Parathyroid adenoma (tissue), 2 donors: ENCODE measurements around the gene FSTL4.

ENCODE experiments used
- H2AFZ ChIP-seq: fragments of 300-600 bp; sonication (generic); one replicate; pipeline ENCODE4 v1.7.0; 2017; ENCODE audit warnings: antibody characterized with exemption, mild to moderate bottlenecking
- H3K27ac ChIP-seq: fragments of 300-600 bp; sonication (generic); one replicate; pipeline ENCODE4 v1.7.0; 2017
- H3K27me3 ChIP-seq: fragments of 300-600 bp; sonication (generic); one replicate; pipeline ENCODE4 v1.7.0; 2017; ENCODE audit warnings: low read length; ENCODE audit not compliant: control insufficient read depth, insufficient read depth
- H3K36me3 ChIP-seq: fragments of 300-600 bp; sonication (generic); one replicate; pipeline ENCODE4 v1.7.0; 2017; ENCODE audit warnings: low read length; ENCODE audit not compliant: control insufficient read depth, insufficient read depth
- H3K4me1 ChIP-seq: fragments of 300-600 bp; sonication (generic); one replicate; pipeline ENCODE4 v1.7.0; 2017; ENCODE audit warnings: control low read depth
- H3K4me2 ChIP-seq: fragments of 300-600 bp; sonication (generic); one replicate; pipeline ENCODE4 v1.7.0; 2017; ENCODE audit warnings: low read length
- H3K4me3 ChIP-seq: fragments of 300-600 bp; sonication (generic); one replicate; pipeline ENCODE4 v1.7.0; 2017; ENCODE audit warnings: low read depth, low read length
- H3K79me2 ChIP-seq: fragments of 300-600 bp; sonication (generic); one replicate; pipeline ENCODE4 v1.7.0; 2017; ENCODE audit warnings: control low read depth
- H3K9ac ChIP-seq: fragments of 300-600 bp; sonication (generic); one replicate; pipeline ENCODE4 v1.7.0; 2017; ENCODE audit warnings: mild to moderate bottlenecking
- H3K9me3 ChIP-seq: fragments of 300-600 bp; sonication (generic); one replicate; pipeline ENCODE4 v1.7.0; 2017; ENCODE audit warnings: low read length; ENCODE audit not compliant: control insufficient read depth
- TF ChIP-seq, protein P1 (sequence below): fragments of 300-600 bp; sonication (generic); IDR thresholded peaks from one replicate; pipeline ENCODE4 v1.7.0; 2017; ENCODE audit warnings: antibody characterized with exemption, mild to moderate bottlenecking
- donor health status: primary hyperparathyroidism.

FSTL4 gene

DNA sequence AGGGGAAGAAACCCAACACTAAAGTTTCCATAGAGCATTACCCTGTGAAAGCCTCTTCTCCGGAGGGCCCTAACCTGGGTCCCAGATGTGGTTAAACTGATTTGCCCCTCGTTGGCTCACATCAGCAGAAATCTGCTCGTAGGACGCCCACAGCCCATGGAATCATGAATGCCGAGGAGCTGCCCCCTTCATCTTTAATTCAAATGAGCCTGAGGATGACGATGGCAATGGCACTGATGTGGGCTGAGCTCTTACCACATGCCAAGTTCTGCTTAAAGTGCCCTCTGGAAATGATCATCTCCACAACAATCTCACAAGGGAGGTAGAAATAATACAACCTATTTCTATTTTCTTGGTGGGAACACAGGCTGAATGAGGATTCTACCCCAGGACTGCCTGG lies 183.3 kb downstream of the FSTL4 start:
- H3K4me3 ChIP-seq = no peak overlapping the region
- H3K9me3 ChIP-seq = no peaks in the 10 kb centered on the region
- H2AFZ ChIP-seq = no peak overlapping the region
- no peak overlapping the region for H3K4me2 ChIP-seq
- no peaks in the 10 kb centered on the region for H3K4me1 ChIP-seq
- no peak overlapping the region for H3K27ac ChIP-seq
- TF ChIP-seq, protein P1, sequence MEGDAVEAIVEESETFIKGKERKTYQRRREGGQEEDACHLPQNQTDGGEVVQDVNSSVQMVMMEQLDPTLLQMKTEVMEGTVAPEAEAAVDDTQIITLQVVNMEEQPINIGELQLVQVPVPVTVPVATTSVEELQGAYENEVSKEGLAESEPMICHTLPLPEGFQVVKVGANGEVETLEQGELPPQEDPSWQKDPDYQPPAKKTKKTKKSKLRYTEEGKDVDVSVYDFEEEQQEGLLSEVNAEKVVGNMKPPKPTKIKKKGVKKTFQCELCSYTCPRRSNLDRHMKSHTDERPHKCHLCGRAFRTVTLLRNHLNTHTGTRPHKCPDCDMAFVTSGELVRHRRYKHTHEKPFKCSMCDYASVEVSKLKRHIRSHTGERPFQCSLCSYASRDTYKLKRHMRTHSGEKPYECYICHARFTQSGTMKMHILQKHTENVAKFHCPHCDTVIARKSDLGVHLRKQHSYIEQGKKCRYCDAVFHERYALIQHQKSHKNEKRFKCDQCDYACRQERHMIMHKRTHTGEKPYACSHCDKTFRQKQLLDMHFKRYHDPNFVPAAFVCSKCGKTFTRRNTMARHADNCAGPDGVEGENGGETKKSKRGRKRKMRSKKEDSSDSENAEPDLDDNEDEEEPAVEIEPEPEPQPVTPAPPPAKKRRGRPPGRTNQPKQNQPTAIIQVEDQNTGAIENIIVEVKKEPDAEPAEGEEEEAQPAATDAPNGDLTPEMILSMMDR = no peak
- H3K79me2 ChIP-seq = no peaks in the 10 kb centered on the region
- no peaks in the 10 kb centered on the region for H3K27me3 ChIP-seq
- no peaks in the 10 kb centered on the region for H3K36me3 ChIP-seq
- H3K9ac ChIP-seq = no peak overlapping the region

DNA sequence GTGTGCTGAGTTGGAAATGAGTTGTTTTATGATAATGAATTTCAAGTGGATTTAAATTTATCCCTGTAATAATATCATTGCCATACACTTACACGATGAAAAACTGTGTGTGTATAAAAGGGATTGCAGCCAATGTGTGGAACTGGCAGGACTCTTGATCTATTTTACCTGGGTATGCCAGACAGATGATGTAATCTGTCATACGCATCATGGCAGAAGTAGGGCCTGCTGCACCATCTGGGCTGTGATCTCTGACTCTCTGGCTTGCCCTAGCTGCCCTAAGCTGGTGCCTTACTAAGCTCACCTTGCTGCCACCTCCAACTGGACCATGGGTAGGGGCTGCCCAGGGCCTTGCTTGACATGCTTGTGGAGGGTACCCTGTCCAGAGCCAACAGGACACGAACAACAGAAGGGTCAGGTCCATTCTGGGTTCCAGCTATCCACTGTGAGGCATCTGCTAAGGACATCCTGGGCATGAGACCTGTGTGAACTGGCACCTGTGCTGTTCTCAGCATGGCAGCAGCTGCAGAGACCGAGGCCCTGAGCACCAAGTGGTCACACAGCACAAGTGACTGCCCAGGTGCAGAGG lies 184.2 kb downstream of the FSTL4 start:
- no peak overlapping the region for H3K9ac ChIP-seq
- no peak overlapping the region for H3K4me2 ChIP-seq
- H3K79me2 ChIP-seq = peaks cover 3% of the 10 kb centered on the region
- H3K36me3 ChIP-seq = no peaks in the 10 kb centered on the region
- no peaks in the 10 kb centered on the region for H3K4me1 ChIP-seq
- H3K27ac ChIP-seq = no peak overlapping the region
- TF ChIP-seq, protein P1 = no peak
- no peak overlapping the region for H2AFZ ChIP-seq
- no peaks in the 10 kb centered on the region for H3K9me3 ChIP-seq
- H3K27me3 ChIP-seq = no peaks in the 10 kb centered on the region
- H3K4me3 ChIP-seq = no peak overlapping the region

DNA sequence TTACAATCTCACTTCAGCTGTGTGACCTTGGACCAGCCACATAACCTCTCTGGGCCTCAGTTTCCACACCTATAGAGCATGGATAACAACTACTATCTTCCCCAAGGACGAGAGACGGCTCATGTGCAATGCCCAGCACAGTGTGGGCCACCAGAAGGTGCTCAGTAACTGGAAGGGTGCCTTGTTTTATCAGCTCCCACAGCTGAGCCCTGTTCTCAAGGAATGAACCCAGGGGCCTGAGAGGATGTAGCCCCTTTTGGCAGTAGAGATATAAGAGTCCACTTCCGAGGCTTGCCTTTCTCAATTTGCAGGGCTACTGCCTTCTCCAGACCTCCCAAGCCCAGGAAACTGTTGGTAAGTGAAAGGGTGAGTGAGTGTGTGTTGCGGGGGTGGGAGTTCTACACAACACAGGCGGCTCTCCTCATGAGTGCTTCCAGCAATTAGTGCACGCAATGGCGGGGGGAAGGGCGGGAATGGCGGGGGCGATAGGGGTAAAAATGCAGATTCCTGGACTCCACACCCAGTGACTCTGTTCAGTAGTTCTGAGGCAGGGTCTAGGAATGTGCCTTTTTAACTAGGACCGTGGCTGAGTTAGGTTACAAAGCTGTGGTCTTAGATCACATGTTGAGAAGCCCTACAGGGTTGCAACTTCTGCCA lies 185.1 kb downstream of the FSTL4 start:
- H3K4me2 ChIP-seq = no peak overlapping the region

GRCh38 chr5:133426264-133426663 lies 186.1 kb downstream of the FSTL4 start:
- H2AFZ ChIP-seq = no peak overlapping the region
- H3K4me3 ChIP-seq = no peak overlapping the region
- no peak overlapping the region for H3K9ac ChIP-seq
- no peak overlapping the region for H3K27ac ChIP-seq
- H3K4me2 ChIP-seq = no peak overlapping the region
- TF ChIP-seq, protein P1 = no peak
- no peaks in the 10 kb centered on the region for H3K27me3 ChIP-seq
- no peaks in the 10 kb centered on the region for H3K36me3 ChIP-seq
- no peaks in the 10 kb centered on the region for H3K9me3 ChIP-seq
- H3K4me1 ChIP-seq = no peaks in the 10 kb centered on the region
- peaks cover 7% of the 10 kb centered on the region for H3K79me2 ChIP-seq

More for the DNA sequence above, 185.1 kb downstream of the FSTL4 start:
- TF ChIP-seq, protein P1 = no peak
- H2AFZ ChIP-seq = no peak overlapping the region
- no peak overlapping the region for H3K27ac ChIP-seq
- no peak overlapping the region for H3K4me3 ChIP-seq
- H3K27me3 ChIP-seq = no peaks in the 10 kb centered on the region
- no peaks in the 10 kb centered on the region for H3K36me3 ChIP-seq
- peaks cover 3% of the 10 kb centered on the region for H3K79me2 ChIP-seq
- H3K9ac ChIP-seq = no peak overlapping the region
- no peaks in the 10 kb centered on the region for H3K9me3 ChIP-seq
- H3K4me1 ChIP-seq = no peaks in the 10 kb centered on the region

- H2AFZ ChIP-seq = no peak overlapping the region
- H3K79me2 ChIP-seq = peaks cover 12% of the 10 kb centered on the region
- H3K4me3 ChIP-seq = no peak overlapping the region
- H3K9me3 ChIP-seq = no peaks in the 10 kb centered on the region
- no peaks in the 10 kb centered on the region for H3K36me3 ChIP-seq
- TF ChIP-seq, protein P1 = no peak
- H3K4me1 ChIP-seq = no peaks in the 10 kb centered on the region
- no peak overlapping the region for H3K4me2 ChIP-seq
- H3K27me3 ChIP-seq = no peaks in the 10 kb centered on the region
- no peak overlapping the region for H3K27ac ChIP-seq
- no peak overlapping the region for H3K9ac ChIP-seq
Observed at GRCh38 chr5:133425764-133426163, 186.6 kb downstream of the FSTL4 start.
